HG03135 (cell line): ENCODE measurements around the gene MAD2L1BP.
"Not testable (repeated sequence)": the region's sequence is repeated elsewhere in the genome, so short reads cannot be mapped to it uniquely, and the experiment has no call there.

ENCODE experiments used
- ATAC-seq: cut with Tn5 transposase; IDR thresholded peaks from one replicate; pipeline ENCODE4 v1.9.1; 2021; ENCODE audit warnings: mild to moderate bottlenecking, moderate library complexity; ENCODE audit not compliant: unreplicated experiment

The MAD2L1BP gene

GRCh38 chr6:43635387-43636307 is at the start of gene MAD2L1BP:
TSS of gene MAD2L1BP (plus strand) at chr6:43635840. CDS start at chr6:43635876, 36 bp downstream.
- ATAC-seq = peak; percentile 65

GRCh38 chr6:43588194-43588593 is 47.4 kb upstream of the MAD2L1BP start:
- ATAC-seq = no peak

- ATAC-seq = not testable (repeated sequence)
Measured at GRCh38 chr6:43589564-43589963, 46.1 kb upstream of the MAD2L1BP start.

- no peak for ATAC-seq
Measured at GRCh38 chr6:43593938-43594337, 41.7 kb upstream of the MAD2L1BP start.

- no peak for ATAC-seq
Measured at GRCh38 chr6:43600595-43600994, 35.0 kb upstream of the MAD2L1BP start.

GRCh38 chr6:43604174-43604573 is 31.5 kb upstream of the MAD2L1BP start:
- no peak for ATAC-seq

- ATAC-seq = no peak
Measured at GRCh38 chr6:43606019-43606418, 29.6 kb upstream of the MAD2L1BP start.

GRCh38 chr6:43608310-43608763 is 27.3 kb upstream of the MAD2L1BP start:
- no peak for ATAC-seq

GRCh38 chr6:43608807-43609206 is 26.8 kb upstream of the MAD2L1BP start:
- no peak for ATAC-seq

GRCh38 chr6:43609402-43609801 is 26.2 kb upstream of the MAD2L1BP start:
- ATAC-seq = no peak

GRCh38 chr6:43610431-43610830 is 25.2 kb upstream of the MAD2L1BP start:
- no peak for ATAC-seq

GRCh38 chr6:43613721-43614395 is 21.8 kb upstream of the MAD2L1BP start:
- ATAC-seq = no peak

GRCh38 chr6:43614396-43614730 is 21.3 kb upstream of the MAD2L1BP start:
- no peak for ATAC-seq

- ATAC-seq = no peak
Measured at GRCh38 chr6:43616725-43617472, 18.7 kb upstream of the MAD2L1BP start.

GRCh38 chr6:43621078-43621835 is 14.4 kb upstream of the MAD2L1BP start:
- no peak for ATAC-seq

GRCh38 chr6:43621836-43622180 is 13.8 kb upstream of the MAD2L1BP start:
- ATAC-seq = no peak

- ATAC-seq = no peak
Measured at GRCh38 chr6:43622541-43622940, 13.1 kb upstream of the MAD2L1BP start.

- no peak for ATAC-seq
Measured at GRCh38 chr6:43623880-43624785, 11.5 kb upstream of the MAD2L1BP start.

GRCh38 chr6:43624786-43625288 is 10.8 kb upstream of the MAD2L1BP start:
- ATAC-seq = no peak
